Adrenal gland (tissue), 5 donors: ENCODE data around the gene PARP6.

ENCODE experiments used
- CTCF ChIP-seq, 6 experiments: fragments of 450-650 bp in 4 of 6; fragments of 200-600 bp in 2 of 6; sonication (generic) in 1 of 6; IDR thresholded peaks; 1 replicate in 5 of 6; 2 replicates in 1 of 6; pipeline versions ENCODE4 v1.5.1 to v1.8.0; 2016 to 2021; ENCODE audit warnings: antibody characterized with exemption in 6 of 6, mild to moderate bottlenecking in 2 of 6, moderate library complexity in 1 of 6
- POLR2A ChIP-seq, 2 donors: fragments of 450-650 bp; IDR thresholded peaks; one replicate each; pipeline ENCODE4 v1.6.1; 2017; ENCODE audit warnings: antibody characterized with exemption in 2 of 2, mild to moderate bottlenecking in 2 of 2, moderate library complexity in 1 of 2
- donor health status: DM: no; HTN: no; CAD: no.

DNA sequence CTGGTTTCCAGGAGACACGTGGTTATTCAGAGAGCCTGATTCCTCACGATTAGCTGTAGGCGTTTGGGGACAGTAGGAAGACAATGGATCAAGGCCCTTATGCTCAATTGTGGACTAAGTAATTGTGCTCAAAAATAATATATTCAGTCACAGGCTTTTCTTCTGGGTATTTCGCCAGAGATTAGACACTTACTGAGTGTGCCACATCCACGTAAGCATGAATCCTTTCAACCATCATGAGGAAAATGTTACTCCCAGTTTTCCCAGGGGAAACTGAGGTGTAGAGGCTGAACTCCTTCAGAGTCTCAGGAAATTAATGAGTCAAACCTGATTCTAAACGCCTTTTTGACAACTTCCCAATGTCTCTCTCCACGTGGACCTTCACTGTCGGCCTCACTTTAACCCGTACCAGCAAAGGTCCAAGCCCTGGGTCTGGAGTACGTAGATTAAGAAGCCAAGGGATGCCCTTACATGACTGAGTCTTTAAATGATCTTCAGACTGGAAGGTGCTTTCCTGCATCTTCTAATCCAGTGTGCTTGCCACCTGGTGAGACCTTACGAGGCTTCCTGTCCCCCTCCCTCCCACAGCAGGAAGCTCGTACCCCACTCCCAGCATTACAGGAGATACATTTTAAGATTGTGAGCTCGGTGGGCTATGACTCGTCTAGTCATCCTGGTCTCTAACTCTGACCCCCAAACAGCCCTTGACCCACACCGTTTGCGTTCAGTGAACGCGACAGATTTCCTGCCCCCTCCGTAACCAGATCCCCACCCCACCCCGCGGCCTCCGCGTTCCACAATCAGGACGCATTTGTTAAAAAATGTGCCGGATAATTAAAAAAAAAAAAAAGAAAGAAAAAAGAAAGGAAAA, 43.0 kb downstream of the PARP6 start:
- TF ChIP-seq CTCF (IDR thresholded peaks at IDR 0.05) (no peak), POLR2A (IDR thresholded peaks at IDR 0.05) (no peak)
